GM23338 (cell line): Measurements from ENCODE around the gene NAALADL2. TPM values are rescaled to one million over a fixed set of nuclear protein-coding genes. Genes with fewer than 3 reads are reported as not detected.

ENCODE experiments used
- ATAC-seq: fragments of 200-7000 bp; cut with Tn5 transposase; 3 replicates; pipeline ENCODE4 v1.9.1; 2020
- DNase-seq: peaks from one replicate; pipeline ENCODE4 v3.0.0-alpha.2; 2015; ENCODE audit warnings: low spot score
- H2AFZ ChIP-seq: fragments of 200-600 bp; sonication (generic); 2 replicates; pipeline ENCODE4 v1.8.0; 2016; ENCODE audit warnings: antibody characterized with exemption, mild to moderate bottlenecking, moderate library complexity
- H3F3A ChIP-seq: fragments of 200-600 bp; sonication (generic); replicated peaks from 2 replicates; pipeline ENCODE4 v1.8.0; 2017; ENCODE audit warnings: antibody characterized with exemption, mixed run types, low read depth
- H3K27ac ChIP-seq: fragments of 200-600 bp; sonication (generic); 2 replicates; pipeline ENCODE4 v1.6.1; 2016; ENCODE audit warnings: low read depth
- H3K27me3 ChIP-seq: fragments of 200-600 bp; sonication (generic); 2 replicates; pipeline ENCODE4 v1.8.0; 2016; ENCODE audit warnings: mild to moderate bottlenecking, mixed run types, moderate library complexity; ENCODE audit not compliant: insufficient read depth
- H3K36me3 ChIP-seq: fragments of 200-600 bp; sonication (generic); 2 replicates; pipeline ENCODE4 v1.8.0; 2016; ENCODE audit warnings: mild to moderate bottlenecking; ENCODE audit not compliant: insufficient read depth
- H3K4me1 ChIP-seq: fragments of 200-600 bp; sonication (generic); 2 replicates; pipeline ENCODE4 v1.8.0; 2016; ENCODE audit warnings: mild to moderate bottlenecking, moderate library complexity; ENCODE audit not compliant: insufficient read depth
- H3K4me2 ChIP-seq: fragments of 200-600 bp; sonication (generic); 2 replicates; pipeline ENCODE4 v1.7.1; 2017; ENCODE audit warnings: mixed run types
- H3K4me3 ChIP-seq: fragments of 200-600 bp; sonication (generic); 2 replicates; pipeline ENCODE4 v1.6.1; 2016; ENCODE audit warnings: mixed run types
- H3K79me2 ChIP-seq: fragments of 200-600 bp; sonication (generic); replicated peaks from 2 replicates; pipeline ENCODE4 v1.8.0; 2017; ENCODE audit warnings: mild to moderate bottlenecking; ENCODE audit not compliant: insufficient read depth
- H3K9me2 ChIP-seq: fragments of 200-600 bp; sonication (generic); 2 replicates; pipeline ENCODE4 v1.8.0; 2017; ENCODE audit not compliant: insufficient read depth
- H4K20me1 ChIP-seq: fragments of 200-600 bp; sonication (generic); replicated peaks from 2 replicates; pipeline ENCODE4 v1.8.0; 2017; ENCODE audit warnings: mild to moderate bottlenecking; ENCODE audit not compliant: insufficient read depth
- H3K27ac Mint-ChIP-seq: 2 replicates; pipeline ENCODE4 v1.8.0; 2020; ENCODE audit warnings: inconsistent platforms, mild to moderate bottlenecking, moderate library complexity, mixed read lengths
- H3K27me3 Mint-ChIP-seq: 3 replicates; pipeline ENCODE4 v1.8.0; 2022; ENCODE audit warnings: low read depth, mild to moderate bottlenecking, moderate library complexity, mixed read lengths, inconsistent platforms; ENCODE audit not compliant: insufficient read depth, poor library complexity
- H3K36me3 Mint-ChIP-seq: 3 replicates; pipeline ENCODE4 v1.8.0; 2021; ENCODE audit warnings: low read depth, mild to moderate bottlenecking, inconsistent platforms, moderate library complexity, mixed read lengths
- H3K4me1 Mint-ChIP-seq: 3 replicates; pipeline ENCODE4 v1.8.0; 2020; ENCODE audit warnings: mild to moderate bottlenecking, inconsistent platforms, mixed read lengths
- H3K4me3 Mint-ChIP-seq: 3 replicates; pipeline ENCODE4 v1.8.0; 2021; ENCODE audit warnings: moderate library complexity, mild to moderate bottlenecking, inconsistent platforms, mixed read lengths
- H3K9me3 Mint-ChIP-seq: 3 replicates; pipeline ENCODE4 v1.8.0; 2020; ENCODE audit warnings: moderate library complexity, mild to moderate bottlenecking, inconsistent platforms, mixed read lengths
- CREB1 ChIP-seq: fragments of 250-450 bp; sonication (Bioruptor Pico); IDR thresholded peaks from 2 replicates; pipeline ENCODE4 v1.5.0; 2020; ENCODE audit warnings: low read depth, mild to moderate bottlenecking, moderate library complexity
- EZH2 ChIP-seq: fragments of 200-600 bp; sonication (generic); IDR thresholded peaks from one replicate; pipeline ENCODE4 v1.8.0; 2017; ENCODE audit warnings: antibody characterized with exemption, mild to moderate bottlenecking, low read depth; ENCODE audit not compliant: unreplicated experiment
- EZH2phosphoT487 ChIP-seq: fragments of 200-600 bp; sonication (generic); IDR thresholded peaks from one replicate; pipeline ENCODE4 v1.8.1; 2018; ENCODE audit warnings: antibody characterized with exemption; ENCODE audit not compliant: unreplicated experiment
- JUNB ChIP-seq: IDR thresholded peaks from one replicate; pipeline ENCODE4 v1.6.1; 2016; ENCODE audit warnings: antibody characterized with exemption; ENCODE audit not compliant: unreplicated experiment
- NANOG ChIP-seq: IDR thresholded peaks from 2 replicates; pipeline ENCODE4 v1.6.1; 2016; ENCODE audit warnings: antibody characterized with exemption, borderline replicate concordance
- POLR2AphosphoS5 ChIP-seq: IDR thresholded peaks from 2 replicates; pipeline ENCODE4 v1.6.1; 2016; ENCODE audit warnings: antibody characterized with exemption, low read depth
- STAT1 ChIP-seq: IDR thresholded peaks from one replicate; pipeline ENCODE4 v1.6.1; 2016; ENCODE audit warnings: antibody characterized with exemption; ENCODE audit not compliant: unreplicated experiment
- ZNF114 ChIP-seq: fragments of 250-450 bp; sonication (Bioruptor Pico); IDR thresholded peaks from 2 replicates; pipeline ENCODE4 v1.5.0; 2020; ENCODE audit warnings: mild to moderate bottlenecking, moderate library complexity
- ZNF331 ChIP-seq: fragments of 250-450 bp; sonication (Bioruptor Pico); IDR thresholded peaks from 2 replicates; pipeline ENCODE4 v1.5.0; 2020; ENCODE audit warnings: low read depth, mild to moderate bottlenecking, moderate library complexity
- polyA plus RNA-seq: library from polyadenylated mRNA; unstranded; fragments of >200 nt; fragmentation: Nextera tagmentation; extraction: Ambion mirVana; gene quantifications from 2 replicates; pipeline ENCODE4 v1.2.1, GENCODE V29; 2016
- total RNA-seq: library from RNA; depleted of rRNA; stranded (reverse); fragments of >200 nt; shearing (Covaris generic); gene quantifications from 2 replicates; pipeline ENCODE4 v1.2.3, GENCODE V29; 2014
- TF ChIP-seq, protein P1 (sequence below): IDR thresholded peaks from one replicate; pipeline ENCODE4 v1.6.1; 2018; ENCODE audit warnings: antibody characterized with exemption; ENCODE audit not compliant: unreplicated experiment
- TF ChIP-seq, protein P2 (sequence below): IDR thresholded peaks from 2 replicates; pipeline ENCODE4 v1.6.1; 2016; ENCODE audit warnings: antibody characterized with exemption
- TF ChIP-seq, protein P3 (sequence below), 2 experiments: fragments of 200-600 bp in 1 of 2; sonication (generic) in 1 of 2; conservative IDR thresholded peaks; 2 replicates each; pipeline versions ENCODE4 v1.5.1 to v1.6.1; 2016 to 2017; ENCODE audit warnings: antibody characterized with exemption in 2 of 2, low read depth in 2 of 2, mild to moderate bottlenecking in 2 of 2, moderate library complexity in 1 of 2
- TF ChIP-seq, protein P4 (sequence below): fragments of 250-450 bp; sonication (Bioruptor Pico); IDR thresholded peaks from 2 replicates; pipeline ENCODE4 v1.5.0; 2020; ENCODE audit warnings: mild to moderate bottlenecking, moderate library complexity

NAALADL2 gene
- total and polyA plus RNA-seq, 2 experiments from 2014 or later: 1.6 to 2.6 TPM

DNA sequence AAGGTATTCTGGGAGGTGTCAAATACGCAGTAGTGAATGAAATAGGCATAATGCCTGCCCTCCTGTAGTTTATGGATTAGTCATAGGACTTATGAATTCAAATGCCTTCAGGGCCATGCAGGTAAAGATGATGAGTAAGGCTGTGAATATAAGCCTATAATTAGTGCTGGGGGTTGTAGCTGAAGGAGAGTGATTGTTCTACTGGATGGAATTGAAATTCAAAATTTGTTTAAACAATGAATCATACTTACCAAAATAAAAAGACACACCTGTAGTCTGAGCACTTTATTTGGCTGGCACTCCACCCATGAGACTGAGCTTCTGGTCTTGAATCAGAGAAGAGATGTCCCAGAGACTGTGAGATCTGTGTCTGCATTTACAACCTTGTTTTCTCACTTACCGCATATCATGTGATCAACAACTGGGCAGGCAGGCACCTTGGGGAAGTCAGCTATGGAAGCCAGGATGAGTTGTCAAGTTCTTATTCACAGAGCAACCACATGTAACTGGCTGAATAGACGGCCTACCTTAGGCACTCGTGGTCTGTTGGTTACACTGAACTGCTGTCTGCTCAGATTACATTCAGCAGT is 291.8 kb downstream of the NAALADL2 start:
- Histone ChIP-seq H3F3A (no peaks in the 10 kb centered on the region), H3K4me3 (no peak overlapping the region), H3K27ac (no peak overlapping the region), H3K4me2 (no peak overlapping the region), H3K9me2 (no peaks in the 10 kb centered on the region), H4K20me1 (no peaks in the 10 kb centered on the region), H3K79me2 (no peaks in the 10 kb centered on the region), H3K36me3 (no peaks in the 10 kb centered on the region), H3K4me1 (no peaks in the 10 kb centered on the region), H3K27me3 (no peaks in the 10 kb centered on the region), H2AFZ (peak overlapping the region; percentile 4; the same call in 1 of the 2 replicates)
- Mint-ChIP-seq H3K9me3 (no peaks in the 10 kb centered on the region), H3K36me3 (no peaks in the 10 kb centered on the region), H3K4me3 (no peak overlapping the region), H3K27me3 (no peaks in the 10 kb centered on the region), H3K4me1 (peaks cover 11% of the 10 kb centered on the region; the same call in 2 of the 3 replicates), H3K27ac (no peak overlapping the region)
- ATAC-seq (no peak), DNase-seq (no peak)
- TF ChIP-seq, protein P1, sequence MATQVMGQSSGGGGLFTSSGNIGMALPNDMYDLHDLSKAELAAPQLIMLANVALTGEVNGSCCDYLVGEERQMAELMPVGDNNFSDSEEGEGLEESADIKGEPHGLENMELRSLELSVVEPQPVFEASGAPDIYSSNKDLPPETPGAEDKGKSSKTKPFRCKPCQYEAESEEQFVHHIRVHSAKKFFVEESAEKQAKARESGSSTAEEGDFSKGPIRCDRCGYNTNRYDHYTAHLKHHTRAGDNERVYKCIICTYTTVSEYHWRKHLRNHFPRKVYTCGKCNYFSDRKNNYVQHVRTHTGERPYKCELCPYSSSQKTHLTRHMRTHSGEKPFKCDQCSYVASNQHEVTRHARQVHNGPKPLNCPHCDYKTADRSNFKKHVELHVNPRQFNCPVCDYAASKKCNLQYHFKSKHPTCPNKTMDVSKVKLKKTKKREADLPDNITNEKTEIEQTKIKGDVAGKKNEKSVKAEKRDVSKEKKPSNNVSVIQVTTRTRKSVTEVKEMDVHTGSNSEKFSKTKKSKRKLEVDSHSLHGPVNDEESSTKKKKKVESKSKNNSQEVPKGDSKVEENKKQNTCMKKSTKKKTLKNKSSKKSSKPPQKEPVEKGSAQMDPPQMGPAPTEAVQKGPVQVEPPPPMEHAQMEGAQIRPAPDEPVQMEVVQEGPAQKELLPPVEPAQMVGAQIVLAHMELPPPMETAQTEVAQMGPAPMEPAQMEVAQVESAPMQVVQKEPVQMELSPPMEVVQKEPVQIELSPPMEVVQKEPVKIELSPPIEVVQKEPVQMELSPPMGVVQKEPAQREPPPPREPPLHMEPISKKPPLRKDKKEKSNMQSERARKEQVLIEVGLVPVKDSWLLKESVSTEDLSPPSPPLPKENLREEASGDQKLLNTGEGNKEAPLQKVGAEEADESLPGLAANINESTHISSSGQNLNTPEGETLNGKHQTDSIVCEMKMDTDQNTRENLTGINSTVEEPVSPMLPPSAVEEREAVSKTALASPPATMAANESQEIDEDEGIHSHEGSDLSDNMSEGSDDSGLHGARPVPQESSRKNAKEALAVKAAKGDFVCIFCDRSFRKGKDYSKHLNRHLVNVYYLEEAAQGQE: no peak
- TF ChIP-seq CREB1 (CRISPR knock-in tag) (no peak), ZNF114 (CRISPR knock-in tag) (no peak), ZNF331 (no peak), NANOG (no peak), JUNB (no peak), EZH2phosphoT487 (no peak), STAT1 (no peak), EZH2 (no peak), POLR2AphosphoS5 (no peak)
- TF ChIP-seq, protein P2, sequence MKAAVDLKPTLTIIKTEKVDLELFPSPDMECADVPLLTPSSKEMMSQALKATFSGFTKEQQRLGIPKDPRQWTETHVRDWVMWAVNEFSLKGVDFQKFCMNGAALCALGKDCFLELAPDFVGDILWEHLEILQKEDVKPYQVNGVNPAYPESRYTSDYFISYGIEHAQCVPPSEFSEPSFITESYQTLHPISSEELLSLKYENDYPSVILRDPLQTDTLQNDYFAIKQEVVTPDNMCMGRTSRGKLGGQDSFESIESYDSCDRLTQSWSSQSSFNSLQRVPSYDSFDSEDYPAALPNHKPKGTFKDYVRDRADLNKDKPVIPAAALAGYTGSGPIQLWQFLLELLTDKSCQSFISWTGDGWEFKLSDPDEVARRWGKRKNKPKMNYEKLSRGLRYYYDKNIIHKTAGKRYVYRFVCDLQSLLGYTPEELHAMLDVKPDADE: no peak
- TF ChIP-seq, protein P3, sequence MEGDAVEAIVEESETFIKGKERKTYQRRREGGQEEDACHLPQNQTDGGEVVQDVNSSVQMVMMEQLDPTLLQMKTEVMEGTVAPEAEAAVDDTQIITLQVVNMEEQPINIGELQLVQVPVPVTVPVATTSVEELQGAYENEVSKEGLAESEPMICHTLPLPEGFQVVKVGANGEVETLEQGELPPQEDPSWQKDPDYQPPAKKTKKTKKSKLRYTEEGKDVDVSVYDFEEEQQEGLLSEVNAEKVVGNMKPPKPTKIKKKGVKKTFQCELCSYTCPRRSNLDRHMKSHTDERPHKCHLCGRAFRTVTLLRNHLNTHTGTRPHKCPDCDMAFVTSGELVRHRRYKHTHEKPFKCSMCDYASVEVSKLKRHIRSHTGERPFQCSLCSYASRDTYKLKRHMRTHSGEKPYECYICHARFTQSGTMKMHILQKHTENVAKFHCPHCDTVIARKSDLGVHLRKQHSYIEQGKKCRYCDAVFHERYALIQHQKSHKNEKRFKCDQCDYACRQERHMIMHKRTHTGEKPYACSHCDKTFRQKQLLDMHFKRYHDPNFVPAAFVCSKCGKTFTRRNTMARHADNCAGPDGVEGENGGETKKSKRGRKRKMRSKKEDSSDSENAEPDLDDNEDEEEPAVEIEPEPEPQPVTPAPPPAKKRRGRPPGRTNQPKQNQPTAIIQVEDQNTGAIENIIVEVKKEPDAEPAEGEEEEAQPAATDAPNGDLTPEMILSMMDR (conservative IDR thresholded peaks at IDR 0.05; ENCODE audit: low read depth in 2 of 2): no peak
- TF ChIP-seq, protein P4, sequence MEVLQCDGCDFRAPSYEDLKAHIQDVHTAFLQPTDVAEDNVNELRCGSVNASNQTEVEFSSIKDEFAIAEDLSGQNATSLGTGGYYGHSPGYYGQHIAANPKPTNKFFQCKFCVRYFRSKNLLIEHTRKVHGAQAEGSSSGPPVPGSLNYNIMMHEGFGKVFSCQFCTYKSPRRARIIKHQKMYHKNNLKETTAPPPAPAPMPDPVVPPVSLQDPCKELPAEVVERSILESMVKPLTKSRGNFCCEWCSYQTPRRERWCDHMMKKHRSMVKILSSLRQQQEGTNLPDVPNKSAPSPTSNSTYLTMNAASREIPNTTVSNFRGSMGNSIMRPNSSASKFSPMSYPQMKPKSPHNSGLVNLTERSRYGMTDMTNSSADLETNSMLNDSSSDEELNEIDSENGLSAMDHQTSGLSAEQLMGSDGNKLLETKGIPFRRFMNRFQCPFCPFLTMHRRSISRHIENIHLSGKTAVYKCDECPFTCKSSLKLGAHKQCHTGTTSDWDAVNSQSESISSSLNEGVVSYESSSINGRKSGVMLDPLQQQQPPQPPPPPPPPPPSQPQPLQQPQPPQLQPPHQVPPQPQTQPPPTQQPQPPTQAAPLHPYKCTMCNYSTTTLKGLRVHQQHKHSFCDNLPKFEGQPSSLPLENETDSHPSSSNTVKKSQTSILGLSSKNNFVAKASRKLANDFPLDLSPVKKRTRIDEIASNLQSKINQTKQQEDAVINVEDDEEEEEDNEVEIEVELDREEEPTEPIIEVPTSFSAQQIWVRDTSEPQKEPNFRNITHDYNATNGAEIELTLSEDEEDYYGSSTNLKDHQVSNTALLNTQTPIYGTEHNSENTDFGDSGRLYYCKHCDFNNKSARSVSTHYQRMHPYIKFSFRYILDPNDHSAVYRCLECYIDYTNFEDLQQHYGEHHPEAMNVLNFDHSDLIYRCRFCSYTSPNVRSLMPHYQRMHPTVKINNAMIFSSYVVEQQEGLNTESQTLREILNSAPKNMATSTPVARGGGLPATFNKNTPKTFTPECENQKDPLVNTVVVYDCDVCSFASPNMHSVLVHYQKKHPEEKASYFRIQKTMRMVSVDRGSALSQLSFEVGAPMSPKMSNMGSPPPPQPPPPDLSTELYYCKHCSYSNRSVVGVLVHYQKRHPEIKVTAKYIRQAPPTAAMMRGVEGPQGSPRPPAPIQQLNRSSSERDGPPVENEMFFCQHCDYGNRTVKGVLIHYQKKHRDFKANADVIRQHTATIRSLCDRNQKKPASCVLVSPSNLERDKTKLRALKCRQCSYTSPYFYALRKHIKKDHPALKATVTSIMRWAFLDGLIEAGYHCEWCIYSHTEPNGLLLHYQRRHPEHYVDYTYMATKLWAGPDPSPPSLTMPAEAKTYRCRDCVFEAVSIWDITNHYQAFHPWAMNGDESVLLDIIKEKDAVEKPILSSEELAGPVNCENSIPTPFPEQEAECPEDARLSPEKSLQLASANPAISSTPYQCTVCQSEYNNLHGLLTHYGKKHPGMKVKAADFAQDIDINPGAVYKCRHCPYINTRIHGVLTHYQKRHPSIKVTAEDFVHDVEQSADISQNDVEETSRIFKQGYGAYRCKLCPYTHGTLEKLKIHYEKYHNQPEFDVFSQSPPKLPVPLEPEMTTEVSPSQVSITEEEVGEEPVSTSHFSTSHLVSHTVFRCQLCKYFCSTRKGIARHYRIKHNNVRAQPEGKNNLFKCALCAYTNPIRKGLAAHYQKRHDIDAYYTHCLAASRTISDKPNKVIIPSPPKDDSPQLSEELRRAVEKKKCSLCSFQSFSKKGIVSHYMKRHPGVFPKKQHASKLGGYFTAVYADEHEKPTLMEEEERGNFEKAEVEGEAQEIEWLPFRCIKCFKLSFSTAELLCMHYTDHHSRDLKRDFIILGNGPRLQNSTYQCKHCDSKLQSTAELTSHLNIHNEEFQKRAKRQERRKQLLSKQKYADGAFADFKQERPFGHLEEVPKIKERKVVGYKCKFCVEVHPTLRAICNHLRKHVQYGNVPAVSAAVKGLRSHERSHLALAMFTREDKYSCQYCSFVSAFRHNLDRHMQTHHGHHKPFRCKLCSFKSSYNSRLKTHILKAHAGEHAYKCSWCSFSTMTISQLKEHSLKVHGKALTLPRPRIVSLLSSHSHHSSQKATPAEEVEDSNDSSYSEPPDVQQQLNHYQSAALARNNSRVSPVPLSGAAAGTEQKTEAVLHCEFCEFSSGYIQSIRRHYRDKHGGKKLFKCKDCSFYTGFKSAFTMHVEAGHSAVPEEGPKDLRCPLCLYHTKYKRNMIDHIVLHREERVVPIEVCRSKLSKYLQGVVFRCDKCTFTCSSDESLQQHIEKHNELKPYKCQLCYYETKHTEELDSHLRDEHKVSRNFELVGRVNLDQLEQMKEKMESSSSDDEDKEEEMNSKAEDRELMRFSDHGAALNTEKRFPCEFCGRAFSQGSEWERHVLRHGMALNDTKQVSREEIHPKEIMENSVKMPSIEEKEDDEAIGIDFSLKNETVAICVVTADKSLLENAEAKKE (CRISPR knock-in tag): no peak
